Mesenchymal stem cell (in vitro differentiated cells and primary cell): Measurements from ENCODE around the gene GAK.

Experiments used
- DNase-seq: peaks from one replicate; pipeline ENCODE4 v3.0.0-alpha.2; 2013
- H2AFZ ChIP-seq: one replicate; pipeline ENCODE4 v1.6.1; 2013; ENCODE audit warnings: low read depth, mild to moderate bottlenecking, control low read depth, inconsistent platforms, low read length, moderate library complexity
- H2AK5ac ChIP-seq: 2 replicates; pipeline ENCODE4 v1.6.1; 2013; ENCODE audit warnings: low read length, moderate library complexity, mild to moderate bottlenecking, inconsistent platforms; ENCODE audit not compliant: severe bottlenecking
- H2BK120ac ChIP-seq: one replicate; pipeline ENCODE4 v1.6.1; 2013; ENCODE audit warnings: low read depth, mild to moderate bottlenecking, inconsistent platforms, low read length, moderate library complexity
- H2BK12ac ChIP-seq, 2 experiments: one replicate each; pipeline ENCODE4 v1.6.1; 2013; ENCODE audit warnings: inconsistent platforms in 2 of 2, low read length in 2 of 2, mild to moderate bottlenecking in 2 of 2, moderate library complexity in 2 of 2, control low read depth in 1 of 2
- H2BK15ac ChIP-seq: one replicate; pipeline ENCODE4 v1.6.1; 2013; ENCODE audit warnings: mild to moderate bottlenecking, low read depth, inconsistent platforms; ENCODE audit not compliant: poor library complexity, severe bottlenecking
- H2BK5ac ChIP-seq: 2 replicates; pipeline ENCODE4 v1.6.1; 2013; ENCODE audit warnings: low read depth, mild to moderate bottlenecking, low read length, control low read depth, inconsistent platforms; ENCODE audit not compliant: poor library complexity, severe bottlenecking
- H3K14ac ChIP-seq, 2 experiments: one replicate each; pipeline ENCODE4 v1.6.1; 2013; ENCODE audit warnings: inconsistent platforms in 2 of 2, low read length in 2 of 2, control low read depth in 1 of 2, mild to moderate bottlenecking in 1 of 2, moderate library complexity in 1 of 2
- H3K18ac ChIP-seq, 2 experiments: one replicate each; pipeline ENCODE4 v1.6.1; 2013; ENCODE audit warnings: inconsistent platforms in 2 of 2, low read length in 2 of 2, control low read depth in 1 of 2, low read depth in 1 of 2, mild to moderate bottlenecking in 1 of 2
- H3K23ac ChIP-seq, 2 experiments: one replicate each; pipeline ENCODE4 v1.6.1; 2013; ENCODE audit warnings: inconsistent platforms in 2 of 2, low read length in 2 of 2, mild to moderate bottlenecking in 2 of 2, moderate library complexity in 2 of 2, control low read depth in 1 of 2
- H3K27ac ChIP-seq: 2 replicates; pipeline ENCODE4 v1.5.1; 2013; ENCODE audit warnings: mild to moderate bottlenecking, moderate library complexity, low read length, control low read depth, inconsistent platforms; ENCODE audit not compliant: poor library complexity, severe bottlenecking
- H3K27me3 ChIP-seq, 2 experiments: 2 replicates each; pipeline versions ENCODE4 v1.6.1 to v1.7.0; 2013; ENCODE audit warnings: low read length in 2 of 2, mild to moderate bottlenecking in 2 of 2, moderate library complexity in 2 of 2, control low read depth in 1 of 2, inconsistent platforms in 1 of 2; ENCODE audit not compliant: control insufficient read depth in 1 of 2, insufficient read depth in 1 of 2
- H3K36me3 ChIP-seq, 2 experiments: 2 replicates each; pipeline versions ENCODE4 v1.6.1 to v1.7.0; 2013; ENCODE audit warnings: low read length in 2 of 2, control low read depth in 1 of 2, inconsistent platforms in 1 of 2, low read depth in 1 of 2, mild to moderate bottlenecking in 1 of 2; ENCODE audit not compliant: insufficient read depth in 2 of 2, control insufficient read depth in 1 of 2
- H3K4ac ChIP-seq, 2 experiments: one replicate each; pipeline ENCODE4 v1.6.1; 2013; ENCODE audit warnings: inconsistent platforms in 2 of 2, low read length in 2 of 2, mild to moderate bottlenecking in 2 of 2, moderate library complexity in 2 of 2, control low read depth in 1 of 2, low read depth in 1 of 2
- H3K4me1 ChIP-seq: 2 replicates; pipeline ENCODE4 v1.6.1; 2013; ENCODE audit warnings: low read depth, low read length, control low read depth; ENCODE audit not compliant: control insufficient read depth, insufficient read depth
- H3K4me2 ChIP-seq: 2 replicates; pipeline ENCODE4 v1.6.1; 2013; ENCODE audit warnings: low read length, mild to moderate bottlenecking, inconsistent platforms; ENCODE audit not compliant: poor library complexity, severe bottlenecking
- H3K4me3 ChIP-seq, 2 experiments: 2 replicates each; pipeline versions ENCODE4 v1.5.1 to v1.7.0; 2013; ENCODE audit warnings: low read length in 2 of 2, mild to moderate bottlenecking in 2 of 2, control low read depth in 1 of 2, low read depth in 1 of 2; ENCODE audit not compliant: insufficient read depth in 1 of 2
- H3K79me1 ChIP-seq: replicated peaks from 2 replicates; pipeline ENCODE4 v1.6.1; 2013; ENCODE audit warnings: mild to moderate bottlenecking, control low read depth, low read length, inconsistent platforms; ENCODE audit not compliant: poor library complexity, severe bottlenecking
- H3K9ac ChIP-seq: 2 replicates; pipeline ENCODE4 v1.7.0; 2013; ENCODE audit warnings: mild to moderate bottlenecking, low read length, moderate library complexity
- H3K9me3 ChIP-seq: 2 replicates; pipeline ENCODE4 v1.7.0; 2013; ENCODE audit warnings: mild to moderate bottlenecking, low read length; ENCODE audit not compliant: control insufficient read depth
- H4K8ac ChIP-seq: one replicate; pipeline ENCODE4 v1.6.1; 2013; ENCODE audit warnings: inconsistent platforms, mild to moderate bottlenecking, low read length, moderate library complexity
- H4K91ac ChIP-seq: one replicate; pipeline ENCODE4 v1.6.1; 2013; ENCODE audit warnings: mild to moderate bottlenecking, low read length, inconsistent platforms
- WGBS: methylation state at CpG from one replicate; pipeline ENCODE4 v1.1.7; 2013; ENCODE audit warnings: mixed read lengths; 5-methylcytosine and 5-hydroxymethylcytosine counted together

Gene GAK

DNA sequence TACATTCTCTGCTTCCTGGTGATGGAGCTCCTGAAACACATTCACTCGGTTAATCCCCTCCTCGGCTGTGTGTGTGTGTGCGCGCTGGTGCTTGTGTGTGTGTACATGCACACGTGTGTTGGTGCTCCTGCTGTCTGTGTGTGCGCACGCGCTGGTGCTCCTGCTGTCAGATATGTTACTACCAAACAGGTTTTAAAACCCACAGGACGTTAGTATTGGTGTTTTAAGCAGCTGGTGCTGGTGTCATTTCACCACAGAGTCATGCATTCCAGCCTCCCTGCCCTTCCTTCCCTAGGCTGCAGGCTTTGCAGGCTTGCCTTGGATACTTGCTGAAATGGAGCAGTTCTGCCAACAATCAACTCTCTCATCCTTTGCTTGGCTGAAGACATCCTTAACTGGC lies 58.1 kb downstream of the GAK start:
- Histone ChIP-seq H2AK5ac (no peak overlapping the region), H4K91ac (no peak overlapping the region), H2BK120ac (no peak overlapping the region), H2BK15ac (no peak overlapping the region), H3K4me3 (no peak overlapping the region), H3K4me1 (peaks cover 5% of the 10 kb centered on the region), H3K27ac (no peak overlapping the region), H3K14ac (no peak overlapping the region), H3K9me3 (no peaks in the 10 kb centered on the region), H2BK12ac (no peak overlapping the region), H3K4ac (no peak overlapping the region), H3K79me1 (peaks cover 4% of the 10 kb centered on the region), H3K18ac (no peak overlapping the region), H3K27me3 (no peaks in the 10 kb centered on the region), H2BK5ac (no peak overlapping the region), H3K4me2 (no peak overlapping the region), H3K23ac (no peak overlapping the region), H2AFZ (no peak overlapping the region), H3K36me3 (peaks cover 82 to 93% of the 10 kb centered on the region in 2 experiments), H4K8ac (no peak overlapping the region), H3K9ac (no peak overlapping the region)
- 96% methylated on average over 9 of the region's 9 CpGs for WGBS
- DNase-seq = no peak

DNA sequence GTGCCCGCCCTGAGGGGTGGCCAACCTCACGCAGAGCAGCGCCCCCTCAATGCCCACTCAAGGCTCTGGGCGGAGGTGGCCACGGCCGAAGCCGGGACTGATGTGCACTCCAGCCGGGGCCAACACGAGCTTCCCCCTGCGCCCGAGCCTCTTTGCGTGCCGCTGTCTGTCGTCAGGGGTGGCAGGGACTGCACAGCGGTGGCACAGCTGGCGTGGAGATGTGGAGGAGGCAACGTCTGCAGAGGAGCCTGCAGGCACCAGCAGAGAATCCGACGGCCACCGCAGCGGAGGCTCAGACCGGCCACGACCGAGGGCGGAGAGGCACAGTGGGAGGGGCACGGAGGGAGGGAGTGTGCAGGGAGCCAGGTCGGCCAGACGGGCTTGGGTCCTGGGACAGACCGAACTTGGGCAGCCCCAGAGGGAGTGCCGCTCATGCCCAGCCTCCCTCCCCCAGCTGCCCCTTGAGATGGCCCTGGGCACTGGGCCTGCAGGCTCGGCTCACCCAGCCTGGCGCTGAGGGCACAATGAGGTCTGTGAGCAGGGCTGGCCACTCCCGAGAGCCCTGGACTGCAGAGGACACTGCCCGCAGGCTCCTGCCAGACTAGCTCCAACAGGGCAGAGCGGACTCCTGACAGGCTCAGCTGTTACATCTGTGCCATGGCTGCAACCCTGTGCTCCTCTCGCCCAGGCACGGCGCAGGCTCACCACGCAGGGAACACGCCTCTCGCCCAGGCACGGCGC lies 59.7 kb downstream of the GAK start:
- no peak overlapping the region for H4K8ac ChIP-seq
- H4K91ac ChIP-seq = no peak overlapping the region
- H2AFZ ChIP-seq = no peak overlapping the region
- H3K18ac ChIP-seq = no peak overlapping the region
- H3K14ac ChIP-seq = no peak overlapping the region
- no peak overlapping the region for H3K9ac ChIP-seq
- DNase-seq = no peak
- H3K27ac ChIP-seq = no peak overlapping the region
- WGBS = 97% methylated on average over 43 of the region's 43 CpGs
- H2AK5ac ChIP-seq = no peak overlapping the region
- no peak overlapping the region for H3K4me3 ChIP-seq
- no peak overlapping the region for H3K4ac ChIP-seq
- peaks cover 6% of the 10 kb centered on the region for H3K79me1 ChIP-seq
- H2BK5ac ChIP-seq = no peak overlapping the region
- peaks cover 21% of the 10 kb centered on the region for H3K4me1 ChIP-seq
- peaks cover 88 to 92% of the 10 kb centered on the region in 2 experiments for H3K36me3 ChIP-seq
- no peak overlapping the region for H3K23ac ChIP-seq
- no peak overlapping the region for H3K4me2 ChIP-seq
- no peak overlapping the region for H2BK15ac ChIP-seq
- no peaks in the 10 kb centered on the region for H3K9me3 ChIP-seq
- no peaks in the 10 kb centered on the region for H3K27me3 ChIP-seq
- H2BK12ac ChIP-seq = no peak overlapping the region
- H2BK120ac ChIP-seq = no peak overlapping the region

DNA sequence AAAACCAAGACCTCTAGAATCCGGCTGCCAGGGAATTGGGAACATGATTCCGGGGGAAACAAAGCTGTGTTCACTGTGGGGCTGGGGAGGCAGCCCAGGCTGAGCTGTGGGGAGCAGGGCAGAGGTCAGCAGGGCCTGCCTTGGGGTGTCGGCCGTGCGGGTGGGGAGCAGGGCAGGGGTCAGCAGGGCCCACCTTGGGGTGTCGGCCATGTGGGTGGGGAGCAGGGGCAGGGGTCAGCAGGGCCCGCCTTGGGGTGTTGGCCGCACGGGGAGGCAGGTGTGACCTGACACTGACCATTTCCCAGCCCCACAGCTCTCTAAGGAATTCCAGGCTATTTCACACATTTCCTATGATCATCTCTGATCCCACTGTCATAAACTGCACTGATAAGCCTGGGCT lies 60.6 kb downstream of the GAK start:
- H3K27ac ChIP-seq = no peak overlapping the region
- no peak overlapping the region for H3K23ac ChIP-seq
- H2BK12ac ChIP-seq = no peak overlapping the region
- no peaks in the 10 kb centered on the region for H3K27me3 ChIP-seq
- H3K9ac ChIP-seq = no peak overlapping the region
- no peak overlapping the region for H3K18ac ChIP-seq
- peaks cover 6% of the 10 kb centered on the region for H3K79me1 ChIP-seq
- no peak overlapping the region for H3K4me3 ChIP-seq
- no peak overlapping the region for H2BK15ac ChIP-seq
- no peak overlapping the region for H2AK5ac ChIP-seq
- H4K91ac ChIP-seq = no peak overlapping the region
- H3K4me2 ChIP-seq = no peak overlapping the region
- H2AFZ ChIP-seq = no peak overlapping the region
- H2BK5ac ChIP-seq = no peak overlapping the region
- H3K4me1 ChIP-seq = peaks cover 30% of the 10 kb centered on the region
- no peak overlapping the region for H3K4ac ChIP-seq
- H2BK120ac ChIP-seq = no peak overlapping the region
- DNase-seq = no peak
- no peaks in the 10 kb centered on the region for H3K9me3 ChIP-seq
- H4K8ac ChIP-seq = no peak overlapping the region
- H3K36me3 ChIP-seq = peaks cover 87 to 92% of the 10 kb centered on the region in 2 experiments
- H3K14ac ChIP-seq = no peak overlapping the region
- WGBS = 97% methylated on average over 9 of the region's 9 CpGs

DNA sequence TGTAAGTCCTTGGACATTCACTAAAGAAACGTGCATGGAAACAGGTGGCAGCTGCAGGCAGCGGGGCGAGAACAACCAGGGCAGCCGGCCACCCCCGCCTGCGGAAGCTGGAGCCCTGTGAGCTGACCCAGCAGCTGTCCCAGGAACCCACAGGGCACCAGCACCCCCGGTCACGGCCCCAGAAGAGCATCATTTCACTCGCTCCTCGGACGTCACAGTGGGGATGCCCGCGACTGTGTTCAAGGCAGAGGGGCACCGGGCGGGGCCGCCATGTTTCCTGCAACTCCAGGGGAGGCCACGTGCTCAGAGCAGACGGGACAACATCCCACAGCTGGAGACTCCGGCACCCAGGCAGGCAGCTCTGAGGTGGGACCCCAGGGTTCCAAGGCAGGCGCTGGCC lies 61.2 kb downstream of the GAK start:
- H3K14ac ChIP-seq = no peak overlapping the region
- H3K36me3 ChIP-seq = peaks cover 87 to 92% of the 10 kb centered on the region in 2 experiments
- H3K27ac ChIP-seq = no peak overlapping the region
- no peak overlapping the region for H2BK5ac ChIP-seq
- H3K9ac ChIP-seq = no peak overlapping the region
- H3K4me3 ChIP-seq = no peak overlapping the region
- H2BK15ac ChIP-seq = no peak overlapping the region
- H3K9me3 ChIP-seq = no peaks in the 10 kb centered on the region
- DNase-seq = no peak
- no peak overlapping the region for H4K91ac ChIP-seq
- no peak overlapping the region for H2AK5ac ChIP-seq
- H3K18ac ChIP-seq = no peak overlapping the region
- peaks cover 35% of the 10 kb centered on the region for H3K4me1 ChIP-seq
- WGBS = 97% methylated on average over 20 of the region's 20 CpGs
- no peak overlapping the region for H4K8ac ChIP-seq
- no peak overlapping the region for H3K23ac ChIP-seq
- H2AFZ ChIP-seq = no peak overlapping the region
- H3K27me3 ChIP-seq = no peaks in the 10 kb centered on the region
- H3K4ac ChIP-seq = no peak overlapping the region
- no peak overlapping the region for H2BK120ac ChIP-seq
- H3K4me2 ChIP-seq = no peak overlapping the region
- H3K79me1 ChIP-seq = peaks cover 10% of the 10 kb centered on the region
- H2BK12ac ChIP-seq = no peak overlapping the region
